HepG2 (cell line): Measurements from ENCODE around the gene PROM2. TPM values are rescaled to one million over a fixed set of nuclear protein-coding genes. Genes with fewer than 3 reads are reported as not detected.

Source experiments
- AGO2 ChIP-seq: fragments of 200-400 bp; formaldehyde crosslinking; optimal IDR thresholded peaks from 2 replicates; pipeline ENCODE3; 2017; ENCODE audit warnings: mild to moderate bottlenecking, low read depth, low read length, moderate library complexity
- ASH2L ChIP-seq: fragments of 300-600, 200-600 bp; sonication (generic); IDR thresholded peaks from 2 replicates; pipeline ENCODE4 v1.7.0; 2017; ENCODE audit warnings: low read depth, mild to moderate bottlenecking, moderate library complexity, mixed read lengths, low read length; ENCODE audit not compliant: insufficient read length
- ATF4 ChIP-seq, 2 experiments: fragments of 450-650 bp in 1 of 2; sonication (generic) in 1 of 2; formaldehyde crosslinking; IDR thresholded peaks; 2 replicates each; pipeline versions ENCODE4 v1.5.0 to v1.8.0; 2020 to 2022; ENCODE audit warnings: mild to moderate bottlenecking in 1 of 2, missing genetic modification reagents in 1 of 2
- CREBL2 ChIP-seq: sonication (generic); formaldehyde crosslinking; IDR thresholded peaks from 2 replicates; pipeline ENCODE4 v1.8.1; 2023; ENCODE audit warnings: missing genetic modification reagents, mild to moderate bottlenecking, borderline replicate concordance
- FOXA1 ChIP-seq, 2 experiments: fragments of 450-650 bp in 1 of 2; sonication (generic) in 1 of 2; formaldehyde crosslinking in 1 of 2; IDR thresholded peaks; 2 replicates each; pipeline versions ENCODE4 v1.4.0 to v1.6.1; 2016 to 2020; ENCODE audit warnings: missing genetic modification reagents in 1 of 2
- FOXO4 ChIP-seq: sonication (generic); formaldehyde crosslinking; conservative IDR thresholded peaks from 2 replicates; pipeline ENCODE4 v1.8.1; 2023; ENCODE audit warnings: missing genetic modification reagents
- HIVEP1 ChIP-seq: sonication (generic); formaldehyde crosslinking; IDR thresholded peaks from 2 replicates; pipeline ENCODE4 v1.4.0; 2020; ENCODE audit warnings: mild to moderate bottlenecking, missing genetic modification reagents
- JUND ChIP-seq: sonication (generic); formaldehyde crosslinking; IDR thresholded peaks from 2 replicates; pipeline ENCODE4 v1.8.0; 2022; ENCODE audit warnings: mild to moderate bottlenecking, missing genetic modification reagents
- MLX ChIP-seq: IDR thresholded peaks from 2 replicates; pipeline ENCODE4 v1.6.1; 2016
- MXD1 ChIP-seq: sonication (generic); formaldehyde crosslinking; IDR thresholded peaks from 2 replicates; pipeline ENCODE4 v1.4.0; 2020; ENCODE audit warnings: mild to moderate bottlenecking, missing genetic modification reagents
- RERE ChIP-seq: IDR thresholded peaks from 2 replicates; pipeline ENCODE4 v1.6.1; 2016; ENCODE audit warnings: low read depth, missing genetic modification reagents, missing compliant biosample characterization
- SIN3B ChIP-seq: fragments of 150-350 bp; IDR thresholded peaks from 2 replicates; pipeline ENCODE4 v1.6.1; 2014; ENCODE audit warnings: low read length
- SMAD9 ChIP-seq: sonication (generic); formaldehyde crosslinking; IDR thresholded peaks from 2 replicates; pipeline ENCODE4 v1.5.1; 2020; ENCODE audit warnings: mild to moderate bottlenecking, missing genetic modification reagents
- SNAI1 ChIP-seq: sonication (generic); formaldehyde crosslinking; IDR thresholded peaks from 2 replicates; pipeline ENCODE4 v1.5.0; 2020; ENCODE audit warnings: mild to moderate bottlenecking, missing genetic modification reagents, borderline replicate concordance
- TFAP4 ChIP-seq: sonication (generic); IDR thresholded peaks from 2 replicates; pipeline ENCODE4 v1.6.1; 2016; ENCODE audit warnings: low read depth, borderline replicate concordance
- ZNF451 ChIP-seq: sonication (generic); formaldehyde crosslinking; IDR thresholded peaks from 2 replicates; pipeline ENCODE4 v1.5.0; 2020; ENCODE audit warnings: mild to moderate bottlenecking, missing genetic modification reagents
- ZNF562 ChIP-seq: sonication (generic); formaldehyde crosslinking; IDR thresholded peaks from 2 replicates; pipeline ENCODE4 v1.8.0; 2022; ENCODE audit warnings: missing genetic modification reagents, borderline replicate concordance
- polyA plus RNA-seq, 8 experiments: library from polyadenylated mRNA; depleted of rRNA in 3 of 8; stranded (reverse) in 7 of 8; unstranded in 1 of 8; fragments of >200 nt; fragmentation: Illumina TruSeq in 4 of 8; extraction: Trizol in 4 of 8; gene quantifications; 2 replicates each; pipeline versions ENCODE4 v1.2.1 to v1.2.3, GENCODE V29; 2011 to 2016; ENCODE audit warnings: low read depth in 4 of 8, missing spikeins in 1 of 8, mixed read lengths in 1 of 8; ENCODE audit not compliant: insufficient read depth in 1 of 8
- total RNA-seq, 5 experiments: library from RNA; depleted of rRNA; stranded (reverse); fragments of >200 nt; fragmentation: Illumina TruSeq; extraction: Trizol; gene quantifications; 2 replicates each; pipeline ENCODE4 v1.2.3, GENCODE V29; 2016; ENCODE audit warnings: low read depth in 1 of 5

PROM2 gene
- total and polyA plus RNA-seq, 2 of the 13 experiments (the other 11 are each of a cell fraction or from before 2014, with no cell fraction given): not detected

GRCh38 chr2:95314964-95315611, 40.8 kb downstream of the PROM2 start (continued):
- TF ChIP-seq RERE (CRISPR knock-in tag): no peak
- TF ChIP-seq ASH2L: no peak
- TF ChIP-seq AGO2: no peak
- TF ChIP-seq MLX (CRISPR knock-in tag): no peak
- no peak for TF ChIP-seq ZNF562 (CRISPR knock-in tag)
- TF ChIP-seq TFAP4: no peak
- TF ChIP-seq CREBL2 (CRISPR knock-in tag): no peak
- TF ChIP-seq ZNF451 (CRISPR knock-in tag): no peak
- TF ChIP-seq HIVEP1 (CRISPR knock-in tag): no peak
- no peak for TF ChIP-seq JUND (CRISPR knock-in tag)
- no peak for TF ChIP-seq FOXO4 (CRISPR knock-in tag)
- no peak for TF ChIP-seq SIN3B
- no peak for TF ChIP-seq MXD1 (CRISPR knock-in tag)
- no peak for TF ChIP-seq SMAD9 (CRISPR knock-in tag)
- TF ChIP-seq SNAI1 (CRISPR knock-in tag): no peak
- TF ChIP-seq ATF4 (CRISPR knock-in tag; IDR thresholded peaks at IDR 0.05): no peak
- TF ChIP-seq FOXA1 (IDR thresholded peaks at IDR 0.05): no peak
- TF ChIP-seq FOXA1 (CRISPR knock-in tag; IDR thresholded peaks at IDR 0.05): no peak
